ENCODE data around the gene MTMR2.

- TF ChIP-seq POLR2A (IDR thresholded peaks at IDR 0.05) = no peak
- no peak for TF ChIP-seq CTCF (IDR thresholded peaks at IDR 0.05)
Observed at GRCh38 chr11:95911369-95911759, 12.5 kb downstream of the MTMR2 start.

Data from prostate gland (tissue), 2 donors.